ENCODE measurements around the gene SIN3B. TPM values are rescaled to one million over a fixed set of nuclear protein-coding genes. Genes with fewer than 3 reads are reported as not detected.

SIN3B gene
- 16.1 to 24.4 TPM (median 20.8 TPM) in 5 replicates for total RNA-seq (2022; extraction: Qiagen RNA extraction)

DNA sequence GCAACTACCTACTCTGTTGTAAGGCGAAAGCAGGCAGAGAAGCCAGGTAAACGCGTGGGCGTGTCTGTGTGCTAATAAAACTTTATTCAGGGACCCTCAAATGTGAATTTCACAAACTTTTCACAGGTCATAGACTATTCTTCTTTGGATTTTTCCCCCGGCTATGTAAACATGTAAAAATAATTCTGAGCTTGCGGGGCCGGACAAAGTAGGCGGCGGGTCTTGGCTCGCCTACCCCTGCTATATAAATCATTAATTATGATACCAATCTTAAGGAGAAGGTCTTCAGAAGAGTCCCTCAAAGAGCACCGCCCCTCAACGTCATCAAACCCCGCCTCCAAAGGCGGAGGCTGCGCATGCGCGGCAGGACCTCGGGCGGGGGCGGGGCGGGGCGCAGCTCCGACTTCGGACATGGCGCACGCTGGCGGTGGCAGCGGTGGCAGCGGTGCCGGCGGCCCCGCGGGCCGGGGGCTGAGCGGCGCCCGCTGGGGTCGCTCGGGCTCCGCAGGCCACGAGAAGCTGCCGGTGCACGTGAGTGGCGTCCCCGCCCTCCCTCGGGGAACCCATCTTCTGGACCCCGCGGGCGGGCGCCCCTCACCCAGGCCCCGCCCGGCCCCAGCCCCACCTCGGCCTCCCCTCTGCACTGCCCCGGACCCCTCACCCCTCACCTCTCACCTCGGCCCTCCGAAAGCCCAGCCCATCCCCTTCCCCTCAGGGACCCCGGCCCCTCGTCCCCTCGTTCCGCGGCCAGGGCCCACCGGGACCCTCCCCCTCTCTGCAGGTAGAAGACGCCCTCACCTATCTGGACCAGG is at the start of gene SIN3B:
Gene SIN3B, plus strand, starts transcription at position 389 of the 812 bp plus-strand sequence. Its CDS starts 23 bp downstream, at position 412.

DNA sequence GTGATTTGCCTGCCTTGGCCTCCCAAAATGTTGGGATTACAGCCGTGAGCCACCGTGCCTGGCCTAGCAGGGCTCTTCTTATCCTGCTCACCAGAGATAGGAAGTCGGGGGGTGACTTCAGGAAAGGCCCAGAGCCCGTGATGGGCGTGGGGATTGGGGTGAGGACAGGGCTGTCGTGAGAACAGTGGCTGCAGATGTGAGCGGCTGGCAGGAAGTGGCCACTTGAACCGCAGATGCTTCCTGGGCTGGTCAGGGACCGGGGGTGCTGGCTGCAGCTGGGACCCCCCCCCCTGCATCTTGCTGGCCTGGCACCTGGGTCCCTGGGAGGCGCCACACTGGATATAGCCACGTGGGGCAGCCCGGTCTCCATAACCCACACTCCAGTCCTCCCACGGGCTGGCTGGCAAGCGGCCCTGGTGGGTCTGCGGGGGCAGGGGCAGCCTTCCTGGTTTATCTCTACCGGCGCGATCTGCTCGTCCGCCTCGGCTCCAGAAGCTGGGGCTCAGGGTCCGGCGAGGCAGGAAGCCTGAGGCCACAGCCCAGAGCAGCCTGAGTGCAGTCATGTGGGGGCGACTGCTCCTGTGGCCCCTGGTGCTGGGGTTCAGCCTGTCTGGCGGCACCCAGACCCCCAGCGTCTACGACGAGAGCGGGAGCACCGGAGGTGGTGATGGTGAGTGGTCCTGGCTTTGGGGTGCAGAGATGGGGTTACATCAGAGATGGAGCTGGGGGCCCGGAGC is 59.6 kb downstream of the SIN3B start, which contains the start of gene F2RL3:
Gene F2RL3, plus strand, starts transcription at position 371 of the 737 bp plus-strand sequence. Its CDS starts 191 bp downstream, at position 562.

Other genes with a start within 250 kb of the SIN3B start
- gene MED26, start 201.2 kb upstream of the SIN3B start, total RNA-seq (2022; extraction: Qiagen RNA extraction) = 4.0 to 6.2 TPM (median 5.5 TPM) in 5 replicates
- gene SMIM7, start 169.3 kb upstream of the SIN3B start, total RNA-seq (2022; extraction: Qiagen RNA extraction) = 64.4 to 74.3 TPM (median 69.1 TPM) in 5 replicates
- gene TMEM38A, start 168.3 kb upstream of the SIN3B start, total RNA-seq (2022; extraction: Qiagen RNA extraction) = 0.98 to 2.0 TPM (median 1.3 TPM) in 5 replicates
- gene NWD1, start 109.6 kb upstream of the SIN3B start, total RNA-seq (2022; extraction: Qiagen RNA extraction) = not detected in 5 replicates
- not detected in 5 replicates for gene F2RL3, start 59.6 kb downstream of the SIN3B start, total RNA-seq (2022; extraction: Qiagen RNA extraction)
- 0.08 to 0.13 TPM (median 0.13 TPM) in 3 of 5 replicates, not detected in the others for gene CPAMD8, start 197.4 kb downstream of the SIN3B start, total RNA-seq (2022; extraction: Qiagen RNA extraction)
- gene HAUS8, start 246.1 kb downstream of the SIN3B start, total RNA-seq (2022; extraction: Qiagen RNA extraction) = 11.5 to 15.8 TPM (median 14.3 TPM) in 5 replicates
- 23.9 to 33.5 TPM (median 33.1 TPM) in 5 replicates for gene MYO9B, start 246.4 kb downstream of the SIN3B start, total RNA-seq (2022; extraction: Qiagen RNA extraction)

All from A549 treated with Mapracorat at 1 μM for 4 hours (cell line).